ENCODE measurements around the gene IGSF9.

Gene IGSF9

DNA sequence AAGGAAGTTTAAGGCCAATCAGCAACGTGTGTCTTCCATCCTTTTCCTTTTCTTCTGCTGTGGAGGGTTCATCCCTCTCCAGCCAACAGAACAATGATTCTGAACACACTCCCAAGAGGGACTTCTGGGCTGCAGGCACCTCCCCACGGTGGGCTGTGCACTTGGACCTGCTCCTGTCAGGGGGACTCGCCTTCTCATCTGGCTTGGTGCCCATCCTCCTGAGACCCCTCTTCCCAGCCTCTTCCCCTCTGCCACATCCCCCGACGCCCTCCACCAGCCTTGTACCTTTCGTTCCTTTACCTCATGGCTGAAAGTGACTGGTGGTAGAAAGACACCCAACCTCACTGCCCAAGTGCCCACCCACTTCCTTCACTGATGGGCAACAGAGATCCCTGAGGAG lies 34.7 kb upstream of the IGSF9 start:
- no peak overlapping the region for H3K4me3 Mint-ChIP-seq
- H3K9me3 Mint-ChIP-seq = no peaks in the 10 kb centered on the region
- no peaks in the 10 kb centered on the region for H3K36me3 Mint-ChIP-seq (ENCODE audit: low read depth)
- H3K27ac Mint-ChIP-seq = no peak overlapping the region
- peaks cover 25% of the 10 kb centered on the region for H3K27me3 Mint-ChIP-seq
- H3K4me1 Mint-ChIP-seq (ENCODE audit: low read depth) = no peaks in the 10 kb centered on the region

DNA sequence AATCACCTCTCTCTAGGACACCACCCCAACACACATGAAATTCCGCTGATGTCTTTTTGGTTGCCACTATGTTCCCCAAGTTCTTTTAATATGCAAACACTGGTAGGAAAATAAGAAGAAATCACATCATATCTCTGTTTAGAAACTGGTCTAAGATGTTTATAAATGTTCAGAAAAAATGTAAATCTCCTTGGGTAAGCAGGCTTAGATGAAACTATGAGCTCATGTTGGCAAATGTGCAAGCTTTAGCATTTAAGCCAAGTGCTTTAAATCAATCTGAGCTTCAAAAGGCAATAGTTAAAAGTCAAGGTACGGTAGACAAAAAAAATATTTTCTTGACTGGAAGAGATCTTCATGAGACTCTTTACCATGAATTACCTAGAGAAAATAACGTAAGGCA lies 33.8 kb upstream of the IGSF9 start:
- H3K27ac Mint-ChIP-seq = no peak overlapping the region
- H3K36me3 Mint-ChIP-seq (ENCODE audit: low read depth) = no peaks in the 10 kb centered on the region
- no peak overlapping the region for H3K4me3 Mint-ChIP-seq
- H3K9me3 Mint-ChIP-seq = no peaks in the 10 kb centered on the region
- H3K4me1 Mint-ChIP-seq (ENCODE audit: low read depth) = no peaks in the 10 kb centered on the region
- peaks cover 25% of the 10 kb centered on the region for H3K27me3 Mint-ChIP-seq

DNA sequence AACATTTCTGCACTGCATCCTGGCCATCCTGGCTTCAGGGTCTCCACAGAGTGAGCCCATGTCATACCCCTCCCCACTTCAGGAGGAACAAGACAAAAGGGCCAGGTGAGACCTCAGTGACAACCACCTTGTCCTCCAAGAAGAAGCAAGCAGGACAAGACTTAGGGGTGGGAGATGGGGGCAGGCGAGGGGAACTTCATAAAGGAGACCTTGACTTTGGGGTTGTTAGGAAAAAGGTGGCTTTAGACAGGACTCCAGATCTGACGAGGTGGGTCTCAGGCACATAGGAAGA lies 32.6 kb upstream of the IGSF9 start:
- peaks cover 21% of the 10 kb centered on the region for H3K27me3 Mint-ChIP-seq
- H3K4me3 Mint-ChIP-seq = no peak overlapping the region
- H3K27ac Mint-ChIP-seq = no peak overlapping the region
- no peaks in the 10 kb centered on the region for H3K9me3 Mint-ChIP-seq
- H3K4me1 Mint-ChIP-seq (ENCODE audit: low read depth) = no peaks in the 10 kb centered on the region
- no peaks in the 10 kb centered on the region for H3K36me3 Mint-ChIP-seq (ENCODE audit: low read depth)

- Mint-ChIP-seq H3K4me3 (no peak overlapping the region), H3K27me3 (peaks cover 19% of the 10 kb centered on the region), H3K9me3 (no peaks in the 10 kb centered on the region), H3K27ac (no peak overlapping the region), H3K4me1 (ENCODE audit: low read depth) (no peaks in the 10 kb centered on the region), H3K36me3 (ENCODE audit: low read depth) (no peaks in the 10 kb centered on the region)
Measured at GRCh38 chr1:159977364-159978106, 32.1 kb upstream of the IGSF9 start.

- Mint-ChIP-seq H3K27ac (no peak overlapping the region), H3K27me3 (peaks cover 13% of the 10 kb centered on the region), H3K9me3 (no peaks in the 10 kb centered on the region), H3K4me3 (no peak overlapping the region), H3K4me1 (ENCODE audit: low read depth) (no peaks in the 10 kb centered on the region), H3K36me3 (ENCODE audit: low read depth) (no peaks in the 10 kb centered on the region)
Measured at GRCh38 chr1:159974350-159974965, 29.0 kb upstream of the IGSF9 start.

GRCh38 chr1:159973350-159973940 lies 28.0 kb upstream of the IGSF9 start:
- Mint-ChIP-seq H3K27me3 (peaks cover 12% of the 10 kb centered on the region), H3K36me3 (ENCODE audit: low read depth) (no peaks in the 10 kb centered on the region), H3K4me1 (ENCODE audit: low read depth) (no peaks in the 10 kb centered on the region), H3K9me3 (no peaks in the 10 kb centered on the region), H3K27ac (no peak overlapping the region), H3K4me3 (no peak overlapping the region)

- Mint-ChIP-seq H3K27me3 (peaks cover 20% of the 10 kb centered on the region), H3K4me1 (ENCODE audit: low read depth) (no peaks in the 10 kb centered on the region), H3K36me3 (ENCODE audit: low read depth) (no peaks in the 10 kb centered on the region), H3K4me3 (no peak overlapping the region), H3K9me3 (no peaks in the 10 kb centered on the region), H3K27ac (no peak overlapping the region)
Measured at GRCh38 chr1:159972443-159973205, 27.2 kb upstream of the IGSF9 start.

DNA sequence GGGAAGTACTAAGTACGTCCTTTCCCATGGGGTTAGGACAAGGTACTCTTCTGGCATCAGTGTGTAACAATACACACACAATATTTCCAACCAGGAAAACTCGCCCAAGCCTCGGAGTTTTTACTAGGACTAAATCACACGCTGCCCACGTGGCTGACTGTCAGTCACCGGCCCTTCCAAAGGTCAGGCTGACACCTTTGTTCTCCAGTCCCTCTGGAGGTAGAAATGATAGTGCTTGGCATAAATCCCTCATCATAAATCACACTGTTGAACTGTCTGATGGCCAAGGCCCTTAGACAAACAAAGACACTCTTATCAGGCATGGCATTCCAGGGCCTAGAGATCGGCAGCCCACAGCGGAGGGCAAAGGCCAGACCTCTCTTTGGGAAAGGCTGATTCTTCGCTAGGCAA lies 25.5 kb upstream of the IGSF9 start:
- Mint-ChIP-seq H3K9me3 (no peaks in the 10 kb centered on the region), H3K27me3 (peaks cover 33% of the 10 kb centered on the region), H3K4me1 (ENCODE audit: low read depth) (no peaks in the 10 kb centered on the region), H3K27ac (no peak overlapping the region), H3K4me3 (no peak overlapping the region), H3K36me3 (ENCODE audit: low read depth) (no peaks in the 10 kb centered on the region)

DNA sequence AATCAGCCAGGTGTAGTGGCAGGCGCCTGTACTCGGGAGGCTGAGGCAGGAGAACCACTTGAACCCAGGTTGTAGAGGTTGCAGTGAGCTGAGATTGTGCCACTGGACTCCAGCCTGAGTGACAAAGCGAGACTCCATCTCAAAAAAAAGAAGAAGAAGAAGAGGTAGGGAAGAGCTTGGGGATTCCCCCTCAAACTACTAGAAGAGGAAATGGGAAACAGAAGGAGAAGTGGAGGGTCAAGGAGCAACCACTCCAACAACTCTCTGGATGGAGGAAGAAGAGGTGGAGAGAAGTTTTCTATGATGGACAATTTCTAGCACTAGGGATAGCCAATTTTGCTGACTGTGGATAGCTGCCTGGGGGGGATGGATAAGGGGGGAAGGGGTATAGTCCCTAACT lies 23.5 kb upstream of the IGSF9 start:
- no peak overlapping the region for H3K4me3 Mint-ChIP-seq

GRCh38 chr1:159965263-159965662 lies 19.9 kb upstream of the IGSF9 start:
- Mint-ChIP-seq H3K27ac (no peak overlapping the region), H3K9me3 (no peaks in the 10 kb centered on the region), H3K4me1 (ENCODE audit: low read depth) (no peaks in the 10 kb centered on the region), H3K4me3 (no peak overlapping the region), H3K36me3 (ENCODE audit: low read depth) (no peaks in the 10 kb centered on the region), H3K27me3 (peaks cover 37% of the 10 kb centered on the region)

More for the DNA sequence above, 23.5 kb upstream of the IGSF9 start:
- Mint-ChIP-seq H3K36me3 (ENCODE audit: low read depth) (no peaks in the 10 kb centered on the region), H3K27ac (no peak overlapping the region), H3K27me3 (peaks cover 40% of the 10 kb centered on the region), H3K4me1 (ENCODE audit: low read depth) (no peaks in the 10 kb centered on the region), H3K9me3 (no peaks in the 10 kb centered on the region)

DNA sequence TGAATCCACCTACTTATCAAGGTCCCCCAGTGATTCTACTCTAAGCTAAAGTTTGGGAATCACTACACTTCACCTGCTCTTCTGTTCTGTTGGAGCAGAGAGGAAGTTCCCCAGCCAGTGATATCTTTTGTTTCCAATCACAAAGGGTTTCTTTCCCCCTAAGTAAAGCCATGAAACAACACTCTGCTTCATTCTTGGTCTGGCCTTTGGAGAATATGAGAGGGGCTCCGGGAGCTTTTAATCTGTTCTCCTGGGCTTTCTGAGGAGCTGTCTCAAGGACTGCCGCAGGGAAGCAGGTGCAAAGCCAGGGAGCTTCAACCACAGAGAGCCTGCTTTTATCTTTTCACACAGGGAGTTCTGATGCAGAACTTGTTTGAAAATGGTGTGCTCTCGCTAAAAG lies 18.7 kb upstream of the IGSF9 start:
- no peaks in the 10 kb centered on the region for H3K4me1 Mint-ChIP-seq (ENCODE audit: low read depth)
- no peaks in the 10 kb centered on the region for H3K9me3 Mint-ChIP-seq
- no peaks in the 10 kb centered on the region for H3K36me3 Mint-ChIP-seq (ENCODE audit: low read depth)
- H3K27me3 Mint-ChIP-seq = peaks cover 43% of the 10 kb centered on the region
- H3K4me3 Mint-ChIP-seq = no peak overlapping the region
- H3K27ac Mint-ChIP-seq = no peak overlapping the region

- no peak overlapping the region for H3K27ac Mint-ChIP-seq
- peaks cover 31% of the 10 kb centered on the region for H3K27me3 Mint-ChIP-seq
- no peaks in the 10 kb centered on the region for H3K9me3 Mint-ChIP-seq
- H3K4me1 Mint-ChIP-seq (ENCODE audit: low read depth) = no peaks in the 10 kb centered on the region
- H3K4me3 Mint-ChIP-seq = no peak overlapping the region
- H3K36me3 Mint-ChIP-seq (ENCODE audit: low read depth) = no peaks in the 10 kb centered on the region
Measured at GRCh38 chr1:159962176-159962575, 16.8 kb upstream of the IGSF9 start.

DNA sequence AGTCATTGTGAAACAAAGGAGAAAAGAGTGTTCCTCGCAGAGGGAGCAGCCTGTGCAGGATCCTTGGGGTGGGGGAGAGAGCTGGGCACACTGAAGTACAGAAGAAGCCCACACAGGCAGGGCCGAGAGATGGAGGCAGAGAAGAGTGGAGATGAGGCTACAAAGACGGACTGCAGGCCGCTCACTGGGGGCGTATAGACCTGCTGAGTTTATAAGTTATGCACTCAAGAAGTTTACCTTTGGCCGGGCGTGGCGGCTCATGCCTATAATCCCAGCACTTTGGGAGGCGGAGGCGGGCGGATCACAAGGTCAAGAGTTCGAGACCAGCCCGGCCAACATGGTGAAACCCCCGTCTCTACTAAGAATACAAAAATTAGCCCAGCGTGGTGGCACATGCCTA lies 16.2 kb upstream of the IGSF9 start:
- peaks cover 26% of the 10 kb centered on the region for H3K27me3 Mint-ChIP-seq
- no peaks in the 10 kb centered on the region for H3K9me3 Mint-ChIP-seq
- H3K4me1 Mint-ChIP-seq (ENCODE audit: low read depth) = no peaks in the 10 kb centered on the region
- H3K4me3 Mint-ChIP-seq = no peak overlapping the region
- H3K36me3 Mint-ChIP-seq (ENCODE audit: low read depth) = no peaks in the 10 kb centered on the region
- H3K27ac Mint-ChIP-seq = no peak overlapping the region

DNA sequence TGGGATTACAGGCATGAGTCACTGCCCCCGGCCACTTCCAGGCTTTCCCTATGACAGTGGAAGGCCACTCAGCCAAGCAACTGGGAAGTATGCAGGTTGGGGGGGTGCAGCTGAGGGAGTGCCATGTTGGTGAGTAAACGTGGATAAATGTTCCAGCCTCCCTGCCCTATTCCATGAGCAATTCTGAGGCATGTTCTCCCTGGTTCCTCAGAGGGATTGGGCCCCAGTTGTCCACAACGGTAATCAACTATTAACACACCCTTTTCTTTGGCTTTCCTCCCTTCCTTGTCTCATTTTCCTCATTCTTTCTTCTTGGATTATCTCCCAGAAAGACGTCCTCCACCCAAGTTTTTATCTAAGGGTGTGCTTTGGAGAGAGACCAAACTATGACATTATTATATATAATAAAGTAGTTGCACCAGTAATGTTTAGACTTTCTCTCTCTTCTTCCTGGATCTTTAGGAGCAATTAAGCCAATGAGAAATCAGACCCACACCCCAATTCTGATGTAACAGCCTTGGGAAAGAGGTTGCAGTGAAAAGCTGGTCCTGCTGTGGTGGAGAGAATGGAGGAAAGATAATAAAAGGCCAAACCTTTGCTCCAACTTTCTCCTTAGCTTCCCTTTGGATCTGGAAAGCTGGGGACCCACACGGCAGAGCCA lies 15.4 kb upstream of the IGSF9 start:
- Mint-ChIP-seq H3K9me3 (no peaks in the 10 kb centered on the region), H3K4me3 (no peak overlapping the region), H3K27ac (no peak overlapping the region), H3K27me3 (peaks cover 22% of the 10 kb centered on the region), H3K36me3 (ENCODE audit: low read depth) (no peaks in the 10 kb centered on the region), H3K4me1 (ENCODE audit: low read depth) (no peaks in the 10 kb centered on the region)

- Mint-ChIP-seq H3K4me3 (no peak overlapping the region), H3K36me3 (ENCODE audit: low read depth) (no peaks in the 10 kb centered on the region), H3K4me1 (ENCODE audit: low read depth) (no peaks in the 10 kb centered on the region), H3K27me3 (peaks cover 17% of the 10 kb centered on the region), H3K9me3 (no peaks in the 10 kb centered on the region), H3K27ac (peak overlapping the region; percentile 51)
Measured at GRCh38 chr1:159959451-159959850, 14.0 kb upstream of the IGSF9 start.
